HG02610 (cell line): ENCODE measurements around the gene ANXA2.

Experiments used
- ATAC-seq: cut with Tn5 transposase; IDR thresholded peaks from one replicate; pipeline ENCODE4 v1.9.1; 2021; ENCODE audit warnings: mild to moderate bottlenecking, moderate library complexity; ENCODE audit not compliant: unreplicated experiment

ANXA2 gene

GRCh38 chr15:60315878-60316277, 81.9 kb downstream of the ANXA2 start:
- ATAC-seq, result no peak

- ATAC-seq, result no peak
Measured at GRCh38 chr15:60313906-60314305, 83.9 kb downstream of the ANXA2 start.

- ATAC-seq, result no peak
Measured at GRCh38 chr15:60307034-60307433, 90.8 kb downstream of the ANXA2 start.

GRCh38 chr15:60301024-60301423, 96.8 kb downstream of the ANXA2 start:
- ATAC-seq, result no peak

- ATAC-seq, result no peak
Measured at GRCh38 chr15:60299452-60300047, 98.2 kb downstream of the ANXA2 start.
